ENCODE measurements around the gene POU3F1. TPM values are rescaled to one million over a fixed set of nuclear protein-coding genes. Genes with fewer than 3 reads are reported as not detected.

Gene POU3F1
- total RNA-seq, 1 experiment from 2014 or later = not detected

GRCh38 chr1:38077523-38078147 is 31.0 kb upstream of the POU3F1 start:
- Histone ChIP-seq H3K27me3 (no peaks in the 10 kb centered on the region), H3K36me3 (no peaks in the 10 kb centered on the region), H3K9me3 (no peaks in the 10 kb centered on the region), H3K4me3 (no peak overlapping the region)
- DNase-seq = peak; percentile 82

GRCh38 chr1:38076455-38076854 is 29.9 kb upstream of the POU3F1 start:
- H3K27me3 ChIP-seq = no peaks in the 10 kb centered on the region
- H3K4me3 ChIP-seq = no peak overlapping the region
- no peak for DNase-seq
- no peaks in the 10 kb centered on the region for H3K36me3 ChIP-seq
- H3K9me3 ChIP-seq = no peaks in the 10 kb centered on the region

- H3K27me3 ChIP-seq = no peaks in the 10 kb centered on the region
- H3K9me3 ChIP-seq = no peaks in the 10 kb centered on the region
- no peak for DNase-seq
- no peak overlapping the region for H3K4me3 ChIP-seq
- H3K36me3 ChIP-seq = no peaks in the 10 kb centered on the region
Measured at GRCh38 chr1:38076038-38076437, 29.4 kb upstream of the POU3F1 start.

GRCh38 chr1:38075191-38075590 is 28.6 kb upstream of the POU3F1 start:
- H3K36me3 ChIP-seq = no peaks in the 10 kb centered on the region

GRCh38 chr1:38074302-38074677 is 27.7 kb upstream of the POU3F1 start:
- Histone ChIP-seq H3K9me3 (no peaks in the 10 kb centered on the region), H3K4me3 (no peak overlapping the region), H3K36me3 (no peaks in the 10 kb centered on the region), H3K27me3 (no peaks in the 10 kb centered on the region)
- no peak for DNase-seq

More at GRCh38 chr1:38075191-38075590, 28.6 kb upstream of the POU3F1 start:
- Histone ChIP-seq H3K9me3 (no peaks in the 10 kb centered on the region), H3K4me3 (no peak overlapping the region), H3K27me3 (no peaks in the 10 kb centered on the region)
- no peak for DNase-seq

GRCh38 chr1:38073534-38074301 is 27.1 kb upstream of the POU3F1 start:
- Histone ChIP-seq H3K27me3 (no peaks in the 10 kb centered on the region), H3K36me3 (no peaks in the 10 kb centered on the region), H3K4me3 (no peak overlapping the region), H3K9me3 (no peaks in the 10 kb centered on the region)
- no peak for DNase-seq

- Histone ChIP-seq H3K4me3 (no peak overlapping the region), H3K27me3 (no peaks in the 10 kb centered on the region)
- no peak for DNase-seq
Measured at GRCh38 chr1:38072858-38073257, 26.3 kb upstream of the POU3F1 start.

GRCh38 chr1:38071312-38072256 is 25.0 kb upstream of the POU3F1 start:
- H3K27me3 ChIP-seq = no peaks in the 10 kb centered on the region
- DNase-seq = no peak
- no peaks in the 10 kb centered on the region for H3K9me3 ChIP-seq
- no peak overlapping the region for H3K4me3 ChIP-seq
- H3K36me3 ChIP-seq = no peaks in the 10 kb centered on the region

More at GRCh38 chr1:38072858-38073257, 26.3 kb upstream of the POU3F1 start:
- Histone ChIP-seq H3K9me3 (no peaks in the 10 kb centered on the region), H3K36me3 (no peaks in the 10 kb centered on the region)

GRCh38 chr1:38068980-38069340 is 22.4 kb upstream of the POU3F1 start:
- no peaks in the 10 kb centered on the region for H3K36me3 ChIP-seq
- no peak overlapping the region for H3K4me3 ChIP-seq
- no peak for DNase-seq
- no peaks in the 10 kb centered on the region for H3K27me3 ChIP-seq
- H3K9me3 ChIP-seq = no peaks in the 10 kb centered on the region

- Histone ChIP-seq H3K9me3 (no peaks in the 10 kb centered on the region), H3K36me3 (no peaks in the 10 kb centered on the region), H3K27me3 (no peaks in the 10 kb centered on the region), H3K4me3 (no peak overlapping the region)
- no peak for DNase-seq
Measured at GRCh38 chr1:38068220-38068979, 21.8 kb upstream of the POU3F1 start.

- no peaks in the 10 kb centered on the region for H3K9me3 ChIP-seq
- no peaks in the 10 kb centered on the region for H3K27me3 ChIP-seq
- peak; percentile 60 for DNase-seq
- H3K4me3 ChIP-seq = no peak overlapping the region
- H3K36me3 ChIP-seq = no peaks in the 10 kb centered on the region
Measured at GRCh38 chr1:38064197-38064903, 17.8 kb upstream of the POU3F1 start.

- Histone ChIP-seq H3K36me3 (no peaks in the 10 kb centered on the region), H3K27me3 (no peaks in the 10 kb centered on the region), H3K9me3 (no peaks in the 10 kb centered on the region), H3K4me3 (no peak overlapping the region)
- no peak for DNase-seq
Measured at GRCh38 chr1:38063616-38064015, 17.0 kb upstream of the POU3F1 start.

- DNase-seq = no peak
- H3K36me3 ChIP-seq = no peaks in the 10 kb centered on the region
- H3K9me3 ChIP-seq = no peaks in the 10 kb centered on the region
- no peak overlapping the region for H3K4me3 ChIP-seq
- H3K27me3 ChIP-seq = no peaks in the 10 kb centered on the region
Measured at GRCh38 chr1:38062361-38063288, 16.0 kb upstream of the POU3F1 start.

GRCh38 chr1:38061883-38062328 is 15.3 kb upstream of the POU3F1 start:
- H3K27me3 ChIP-seq = no peaks in the 10 kb centered on the region
- H3K4me3 ChIP-seq = no peak overlapping the region
- H3K9me3 ChIP-seq = no peaks in the 10 kb centered on the region
- H3K36me3 ChIP-seq = no peaks in the 10 kb centered on the region
- no peak for DNase-seq

GRCh38 chr1:38061290-38061689 is 14.7 kb upstream of the POU3F1 start:
- Histone ChIP-seq H3K36me3 (no peaks in the 10 kb centered on the region), H3K27me3 (no peaks in the 10 kb centered on the region), H3K4me3 (no peak overlapping the region), H3K9me3 (no peaks in the 10 kb centered on the region)
- DNase-seq = no peak
